HEK293 (cell line): Measurements from ENCODE around the gene DSC1.

Source experiments
- CTCF ChIA-PET: fragments of 350-600 bp; formaldehyde crosslinking; extraction: SDS; loops from one replicate; lab custom pipeline; 2021; ENCODE audit warnings: antibody characterized with exemption; lab: Yijun Ruan, JAX
- POLR2A ChIA-PET: fragments of 300-600 bp; formaldehyde crosslinking; extraction: SDS; loops from one replicate; lab custom pipeline; 2020; ENCODE audit warnings: antibody characterized with exemption, inconsistent platforms; lab: Yijun Ruan, JAX
- H3K27ac ChIP-seq: fragments of 200-500 bp; sonication (Bioruptor generic); 2 replicates; pipeline ENCODE4 v1.5.1; 2014; ENCODE audit warnings: low read depth, low read length, control low read depth, inconsistent platforms; ENCODE audit errors: extremely low read depth
- H3K36me3 ChIP-seq, 2 experiments: fragments of 200-500 bp in 1 of 2; sonication (Bioruptor generic) in 1 of 2; 1 replicate in 1 of 2; 2 replicates in 1 of 2; pipeline ENCODE4 v1.5.1; 2014 to 2017; ENCODE audit warnings: inconsistent platforms in 2 of 2, low read length in 2 of 2; ENCODE audit not compliant: control insufficient read depth in 2 of 2, insufficient read depth in 1 of 2
- H3K4me1 ChIP-seq: fragments of 200-500 bp; sonication (Bioruptor generic); 2 replicates; pipeline ENCODE4 v1.5.1; 2014; ENCODE audit warnings: mild to moderate bottlenecking, low read length, inconsistent platforms; ENCODE audit not compliant: control insufficient read depth, insufficient read depth
- H3K4me3 ChIP-seq: 2 replicates; pipeline ENCODE4 v1.5.1; 2011; ENCODE audit warnings: low read depth, mild to moderate bottlenecking, control low read depth, low read length, moderate library complexity
- H3K9me3 ChIP-seq: fragments of 200-500 bp; sonication (Bioruptor generic); 2 replicates; pipeline ENCODE4 v1.5.1; 2014; ENCODE audit warnings: low read depth, low read length, inconsistent platforms; ENCODE audit not compliant: control insufficient read depth, insufficient read depth
- GLI2 ChIP-seq: fragments of 450-650 bp; formaldehyde crosslinking; IDR thresholded peaks from 2 replicates; pipeline ENCODE4; 2017; ENCODE audit warnings: missing biosample characterization, missing genetic modification characterization, low read depth, borderline replicate concordance
- MEIS1 ChIP-seq: sonication (generic); formaldehyde crosslinking; IDR thresholded peaks from 2 replicates; pipeline ENCODE4 v1.8.1; 2022; ENCODE audit warnings: missing genetic modification reagents, mild to moderate bottlenecking, borderline replicate concordance
- ZEB2 ChIP-seq: fragments of 450-650 bp; formaldehyde crosslinking; IDR thresholded peaks from 2 replicates; pipeline ENCODE4 v1.5.1; 2016; ENCODE audit warnings: missing biosample characterization, missing genetic modification characterization
- ZNF16 ChIP-seq: fragments of 450-650 bp; formaldehyde crosslinking; IDR thresholded peaks from 2 replicates; pipeline ENCODE4 v1.5.1; 2016; ENCODE audit warnings: low read depth, missing biosample characterization, missing genetic modification characterization
- ZNF335 ChIP-seq: fragments of 450-650 bp; formaldehyde crosslinking; conservative IDR thresholded peaks from 2 replicates; pipeline ENCODE4 v1.5.1; 2016; ENCODE audit warnings: missing biosample characterization, missing genetic modification characterization
- ZNF529 ChIP-seq: fragments of 450-650 bp; formaldehyde crosslinking; IDR thresholded peaks from 2 replicates; pipeline ENCODE4 v1.5.1; 2017; ENCODE audit warnings: missing genetic modification characterization, missing biosample characterization; ENCODE audit not compliant: insufficient replicate concordance
- ZNF560 ChIP-seq: fragments of 450-650 bp; formaldehyde crosslinking; IDR thresholded peaks from 2 replicates; pipeline ENCODE4 v1.5.1; 2017; ENCODE audit warnings: missing biosample characterization, missing genetic modification characterization, borderline replicate concordance
- ZNF701 ChIP-seq: fragments of 450-650 bp; formaldehyde crosslinking; IDR thresholded peaks from 2 replicates; pipeline ENCODE4 v1.5.1; 2016; ENCODE audit warnings: missing biosample characterization, missing genetic modification characterization
- ZNF777 ChIP-seq: fragments of 450-650 bp; formaldehyde crosslinking; IDR thresholded peaks from 2 replicates; pipeline ENCODE4 v1.5.1; 2017; ENCODE audit warnings: missing biosample characterization, missing genetic modification characterization, borderline replicate concordance
- TF ChIP-seq, protein P1 (sequence below): fragments of 450-650 bp; formaldehyde crosslinking; IDR thresholded peaks from 2 replicates; pipeline ENCODE4 v1.5.1; 2016; ENCODE audit warnings: missing biosample characterization, missing genetic modification characterization
- TF ChIP-seq, protein P2 (sequence below): fragments of 450-650 bp; formaldehyde crosslinking; IDR thresholded peaks from 2 replicates; pipeline ENCODE4 v1.5.1; 2016; ENCODE audit warnings: missing biosample characterization, missing genetic modification characterization, borderline replicate concordance
- TF ChIP-seq, protein P3 (sequence below): fragments of 450-650 bp; formaldehyde crosslinking; IDR thresholded peaks from 2 replicates; pipeline ENCODE4 v1.5.1; 2016; ENCODE audit warnings: missing biosample characterization, missing genetic modification characterization
- TF ChIP-seq, protein P4 (sequence below): fragments of 450-650 bp; formaldehyde crosslinking; IDR thresholded peaks from 2 replicates; pipeline ENCODE4 v1.5.1; 2016; ENCODE audit warnings: missing biosample characterization, missing genetic modification characterization
- TF ChIP-seq, protein P5 (sequence below): fragments of 450-650 bp; formaldehyde crosslinking; IDR thresholded peaks from 2 replicates; pipeline ENCODE4 v1.5.1; 2017; ENCODE audit warnings: missing biosample characterization, missing genetic modification characterization
- TF ChIP-seq, protein P6 (sequence below): fragments of 450-650 bp; formaldehyde crosslinking; IDR thresholded peaks from 2 replicates; pipeline ENCODE4 v1.5.1; 2016; ENCODE audit warnings: missing biosample characterization, missing genetic modification characterization
- TF ChIP-seq, protein P7 (sequence below): fragments of 450-650 bp; formaldehyde crosslinking; IDR thresholded peaks from 2 replicates; pipeline ENCODE4 v1.5.1; 2017; ENCODE audit warnings: missing biosample characterization, missing genetic modification characterization
- TF ChIP-seq, protein P8 (sequence below): fragments of 450-650 bp; formaldehyde crosslinking; IDR thresholded peaks from 2 replicates; pipeline ENCODE4 v1.5.1; 2016; ENCODE audit warnings: missing biosample characterization, missing genetic modification characterization, borderline replicate concordance

DSC1 gene

DNA sequence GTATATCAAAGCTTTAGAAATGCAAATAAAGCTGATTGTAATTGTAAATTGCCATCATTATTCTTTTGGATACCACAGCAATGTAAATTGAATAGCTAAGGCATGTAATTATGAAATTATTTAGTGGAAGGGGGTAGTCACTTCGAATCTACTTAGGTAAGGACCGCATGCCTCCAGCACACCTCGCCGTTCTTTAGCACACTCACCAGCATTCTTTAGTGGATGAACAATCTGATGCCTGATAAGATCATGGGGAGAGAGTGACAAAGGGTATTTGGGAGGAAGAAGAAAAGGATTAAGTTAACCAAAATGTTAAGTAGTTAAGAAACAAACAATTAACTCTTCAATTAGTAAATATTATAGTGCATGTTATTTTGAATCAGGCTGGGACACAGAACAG is 46.4 kb upstream of the DSC1 start (continued):
- TF ChIP-seq, protein P1, sequence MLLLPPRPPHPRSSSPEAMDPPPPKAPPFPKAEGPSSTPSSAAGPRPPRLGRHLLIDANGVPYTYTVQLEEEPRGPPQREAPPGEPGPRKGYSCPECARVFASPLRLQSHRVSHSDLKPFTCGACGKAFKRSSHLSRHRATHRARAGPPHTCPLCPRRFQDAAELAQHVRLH, result no peak
- TF ChIP-seq ZNF701 (no peak), GLI2 (tag by site-specific recombination) (no peak), ZNF335 (tag by site-specific recombination) (no peak), ZEB2 (tag by site-specific recombination) (no peak)
- TF ChIP-seq, protein P2, sequence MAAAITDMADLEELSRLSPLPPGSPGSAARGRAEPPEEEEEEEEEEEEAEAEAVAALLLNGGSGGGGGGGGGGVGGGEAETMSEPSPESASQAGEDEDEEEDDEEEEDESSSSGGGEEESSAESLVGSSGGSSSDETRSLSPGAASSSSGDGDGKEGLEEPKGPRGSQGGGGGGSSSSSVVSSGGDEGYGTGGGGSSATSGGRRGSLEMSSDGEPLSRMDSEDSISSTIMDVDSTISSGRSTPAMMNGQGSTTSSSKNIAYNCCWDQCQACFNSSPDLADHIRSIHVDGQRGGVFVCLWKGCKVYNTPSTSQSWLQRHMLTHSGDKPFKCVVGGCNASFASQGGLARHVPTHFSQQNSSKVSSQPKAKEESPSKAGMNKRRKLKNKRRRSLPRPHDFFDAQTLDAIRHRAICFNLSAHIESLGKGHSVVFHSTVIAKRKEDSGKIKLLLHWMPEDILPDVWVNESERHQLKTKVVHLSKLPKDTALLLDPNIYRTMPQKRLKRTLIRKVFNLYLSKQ, result no peak
- TF ChIP-seq, all 188 proteins: peak for 0

DNA sequence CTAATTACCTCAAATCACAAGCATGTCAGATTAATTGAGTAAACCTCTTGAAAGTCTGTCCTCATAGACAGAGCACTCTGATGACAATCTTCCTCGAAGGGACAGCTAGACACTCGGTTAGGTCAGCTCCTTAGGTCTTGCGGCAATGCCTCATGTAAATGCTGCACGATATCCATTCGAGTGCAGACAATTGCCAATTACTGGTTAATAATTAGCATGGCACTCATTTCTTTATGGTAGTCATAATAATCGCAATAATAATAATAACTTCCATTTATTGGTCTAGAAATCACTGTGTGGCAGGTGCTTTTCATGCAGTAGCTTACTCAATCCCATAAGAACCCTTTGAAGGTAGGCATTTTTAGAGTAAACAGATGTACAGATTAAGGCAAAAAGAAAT is 44.7 kb upstream of the DSC1 start:
- POLR2A ChIA-PET, result interaction anchor here (0.8 to 2.3 kb wide), 3 partner anchors 10 to 166 kb away, joined by 3 to 12 read pairs (median 5); partner anchors contain the start of gene DSC3
- H3K9me3 ChIP-seq, result no peaks in the 10 kb centered on the region
- H3K4me1 ChIP-seq, result 0 out of 2 replicates have a peak, but pooled peaks cover 11% of the 10 kb centered on the region
- CTCF ChIA-PET, result interaction anchor here (0.5 to 1.8 kb wide), 5 partner anchors 9 to 216 kb away, joined by 3 to 7 read pairs (median 3); no protein-coding TSS in a partner anchor
- H3K36me3 ChIP-seq, result no peaks in the 10 kb centered on the region
- H3K27ac ChIP-seq, result no peak overlapping the region
- H3K4me3 ChIP-seq, result no peak overlapping the region
- TF ChIP-seq, protein P3, sequence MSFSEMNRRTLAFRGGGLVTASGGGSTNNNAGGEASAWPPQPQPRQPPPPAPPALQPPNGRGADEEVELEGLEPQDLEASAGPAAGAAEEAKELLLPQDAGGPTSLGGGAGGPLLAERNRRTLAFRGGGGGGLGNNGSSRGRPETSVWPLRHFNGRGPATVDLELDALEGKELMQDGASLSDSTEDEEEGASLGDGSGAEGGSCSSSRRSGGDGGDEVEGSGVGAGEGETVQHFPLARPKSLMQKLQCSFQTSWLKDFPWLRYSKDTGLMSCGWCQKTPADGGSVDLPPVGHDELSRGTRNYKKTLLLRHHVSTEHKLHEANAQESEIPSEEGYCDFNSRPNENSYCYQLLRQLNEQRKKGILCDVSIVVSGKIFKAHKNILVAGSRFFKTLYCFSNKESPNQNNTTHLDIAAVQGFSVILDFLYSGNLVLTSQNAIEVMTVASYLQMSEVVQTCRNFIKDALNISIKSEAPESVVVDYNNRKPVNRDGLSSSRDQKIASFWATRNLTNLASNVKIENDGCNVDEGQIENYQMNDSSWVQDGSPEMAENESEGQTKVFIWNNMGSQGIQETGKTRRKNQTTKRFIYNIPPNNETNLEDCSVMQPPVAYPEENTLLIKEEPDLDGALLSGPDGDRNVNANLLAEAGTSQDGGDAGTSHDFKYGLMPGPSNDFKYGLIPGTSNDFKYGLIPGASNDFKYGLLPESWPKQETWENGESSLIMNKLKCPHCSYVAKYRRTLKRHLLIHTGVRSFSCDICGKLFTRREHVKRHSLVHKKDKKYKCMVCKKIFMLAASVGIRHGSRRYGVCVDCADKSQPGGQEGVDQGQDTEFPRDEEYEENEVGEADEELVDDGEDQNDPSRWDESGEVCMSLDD (tag by site-specific recombination), result no peak
- TF ChIP-seq MEIS1 (CRISPR knock-in tag) (no peak), ZNF529 (tag by site-specific recombination) (no peak), ZNF777 (tag by site-specific recombination) (no peak), ZEB2 (tag by site-specific recombination) (no peak), ZNF560 (tag by site-specific recombination) (no peak), ZNF16 (tag by site-specific recombination) (no peak)
- TF ChIP-seq, protein P4, sequence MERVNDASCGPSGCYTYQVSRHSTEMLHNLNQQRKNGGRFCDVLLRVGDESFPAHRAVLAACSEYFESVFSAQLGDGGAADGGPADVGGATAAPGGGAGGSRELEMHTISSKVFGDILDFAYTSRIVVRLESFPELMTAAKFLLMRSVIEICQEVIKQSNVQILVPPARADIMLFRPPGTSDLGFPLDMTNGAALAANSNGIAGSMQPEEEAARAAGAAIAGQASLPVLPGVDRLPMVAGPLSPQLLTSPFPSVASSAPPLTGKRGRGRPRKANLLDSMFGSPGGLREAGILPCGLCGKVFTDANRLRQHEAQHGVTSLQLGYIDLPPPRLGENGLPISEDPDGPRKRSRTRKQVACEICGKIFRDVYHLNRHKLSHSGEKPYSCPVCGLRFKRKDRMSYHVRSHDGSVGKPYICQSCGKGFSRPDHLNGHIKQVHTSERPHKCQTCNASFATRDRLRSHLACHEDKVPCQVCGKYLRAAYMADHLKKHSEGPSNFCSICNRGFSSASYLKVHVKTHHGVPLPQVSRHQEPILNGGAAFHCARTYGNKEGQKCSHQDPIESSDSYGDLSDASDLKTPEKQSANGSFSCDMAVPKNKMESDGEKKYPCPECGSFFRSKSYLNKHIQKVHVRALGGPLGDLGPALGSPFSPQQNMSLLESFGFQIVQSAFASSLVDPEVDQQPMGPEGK, result no peak
- TF ChIP-seq, protein P5, sequence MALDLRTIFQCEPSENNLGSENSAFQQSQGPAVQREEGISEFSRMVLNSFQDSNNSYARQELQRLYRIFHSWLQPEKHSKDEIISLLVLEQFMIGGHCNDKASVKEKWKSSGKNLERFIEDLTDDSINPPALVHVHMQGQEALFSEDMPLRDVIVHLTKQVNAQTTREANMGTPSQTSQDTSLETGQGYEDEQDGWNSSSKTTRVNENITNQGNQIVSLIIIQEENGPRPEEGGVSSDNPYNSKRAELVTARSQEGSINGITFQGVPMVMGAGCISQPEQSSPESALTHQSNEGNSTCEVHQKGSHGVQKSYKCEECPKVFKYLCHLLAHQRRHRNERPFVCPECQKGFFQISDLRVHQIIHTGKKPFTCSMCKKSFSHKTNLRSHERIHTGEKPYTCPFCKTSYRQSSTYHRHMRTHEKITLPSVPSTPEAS (tag by site-specific recombination), result no peak
- TF ChIP-seq, protein P6, sequence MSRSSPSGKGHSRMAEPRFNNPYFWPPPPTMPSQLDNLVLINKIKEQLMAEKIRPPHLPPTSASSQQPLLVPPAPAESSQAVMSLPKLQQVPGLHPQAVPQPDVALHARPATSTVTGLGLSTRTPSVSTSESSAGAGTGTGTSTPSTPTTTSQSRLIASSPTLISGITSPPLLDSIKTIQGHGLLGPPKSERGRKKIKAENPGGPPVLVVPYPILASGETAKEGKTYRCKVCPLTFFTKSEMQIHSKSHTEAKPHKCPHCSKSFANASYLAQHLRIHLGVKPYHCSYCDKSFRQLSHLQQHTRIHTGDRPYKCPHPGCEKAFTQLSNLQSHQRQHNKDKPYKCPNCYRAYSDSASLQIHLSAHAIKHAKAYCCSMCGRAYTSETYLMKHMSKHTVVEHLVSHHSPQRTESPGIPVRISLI (tag by site-specific recombination), result no peak
- TF ChIP-seq, protein P7, sequence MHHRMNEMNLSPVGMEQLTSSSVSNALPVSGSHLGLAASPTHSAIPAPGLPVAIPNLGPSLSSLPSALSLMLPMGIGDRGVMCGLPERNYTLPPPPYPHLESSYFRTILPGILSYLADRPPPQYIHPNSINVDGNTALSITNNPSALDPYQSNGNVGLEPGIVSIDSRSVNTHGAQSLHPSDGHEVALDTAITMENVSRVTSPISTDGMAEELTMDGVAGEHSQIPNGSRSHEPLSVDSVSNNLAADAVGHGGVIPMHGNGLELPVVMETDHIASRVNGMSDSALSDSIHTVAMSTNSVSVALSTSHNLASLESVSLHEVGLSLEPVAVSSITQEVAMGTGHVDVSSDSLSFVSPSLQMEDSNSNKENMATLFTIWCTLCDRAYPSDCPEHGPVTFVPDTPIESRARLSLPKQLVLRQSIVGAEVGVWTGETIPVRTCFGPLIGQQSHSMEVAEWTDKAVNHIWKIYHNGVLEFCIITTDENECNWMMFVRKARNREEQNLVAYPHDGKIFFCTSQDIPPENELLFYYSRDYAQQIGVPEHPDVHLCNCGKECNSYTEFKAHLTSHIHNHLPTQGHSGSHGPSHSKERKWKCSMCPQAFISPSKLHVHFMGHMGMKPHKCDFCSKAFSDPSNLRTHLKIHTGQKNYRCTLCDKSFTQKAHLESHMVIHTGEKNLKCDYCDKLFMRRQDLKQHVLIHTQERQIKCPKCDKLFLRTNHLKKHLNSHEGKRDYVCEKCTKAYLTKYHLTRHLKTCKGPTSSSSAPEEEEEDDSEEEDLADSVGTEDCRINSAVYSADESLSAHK (tag by site-specific recombination), result no peak
- TF ChIP-seq, protein P8, sequence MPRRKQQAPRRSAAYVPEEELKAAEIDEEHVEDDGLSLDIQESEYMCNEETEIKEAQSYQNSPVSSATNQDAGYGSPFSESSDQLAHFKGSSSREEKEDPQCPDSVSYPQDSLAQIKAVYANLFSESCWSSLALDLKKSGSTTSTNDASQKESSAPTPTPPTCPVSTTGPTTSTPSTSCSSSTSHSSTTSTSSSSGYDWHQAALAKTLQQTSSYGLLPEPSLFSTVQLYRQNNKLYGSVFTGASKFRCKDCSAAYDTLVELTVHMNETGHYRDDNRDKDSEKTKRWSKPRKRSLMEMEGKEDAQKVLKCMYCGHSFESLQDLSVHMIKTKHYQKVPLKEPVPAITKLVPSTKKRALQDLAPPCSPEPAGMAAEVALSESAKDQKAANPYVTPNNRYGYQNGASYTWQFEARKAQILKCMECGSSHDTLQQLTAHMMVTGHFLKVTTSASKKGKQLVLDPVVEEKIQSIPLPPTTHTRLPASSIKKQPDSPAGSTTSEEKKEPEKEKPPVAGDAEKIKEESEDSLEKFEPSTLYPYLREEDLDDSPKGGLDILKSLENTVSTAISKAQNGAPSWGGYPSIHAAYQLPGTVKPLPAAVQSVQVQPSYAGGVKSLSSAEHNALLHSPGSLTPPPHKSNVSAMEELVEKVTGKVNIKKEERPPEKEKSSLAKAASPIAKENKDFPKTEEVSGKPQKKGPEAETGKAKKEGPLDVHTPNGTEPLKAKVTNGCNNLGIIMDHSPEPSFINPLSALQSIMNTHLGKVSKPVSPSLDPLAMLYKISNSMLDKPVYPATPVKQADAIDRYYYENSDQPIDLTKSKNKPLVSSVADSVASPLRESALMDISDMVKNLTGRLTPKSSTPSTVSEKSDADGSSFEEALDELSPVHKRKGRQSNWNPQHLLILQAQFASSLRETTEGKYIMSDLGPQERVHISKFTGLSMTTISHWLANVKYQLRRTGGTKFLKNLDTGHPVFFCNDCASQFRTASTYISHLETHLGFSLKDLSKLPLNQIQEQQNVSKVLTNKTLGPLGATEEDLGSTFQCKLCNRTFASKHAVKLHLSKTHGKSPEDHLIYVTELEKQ, result no peak
